Retinal pigment epithelial cell (primary cell): ENCODE data around the gene JUN.
A peak's percentile ranks its signal among the peaks of the same experiment; 100 is the strongest.

Experiments
- DNase-seq: peaks from one replicate; pipeline ENCODE4 v3.0.0-alpha.2; 2010; ENCODE audit warnings: low read depth
- H3K4me3 ChIP-seq: 2 replicates; pipeline ENCODE4 v1.5.1; 2011; ENCODE audit warnings: mild to moderate bottlenecking, low read length, control low read depth, moderate library complexity
- TF ChIP-seq, protein P1 (sequence below): conservative IDR thresholded peaks from 2 replicates; pipeline ENCODE4 v1.5.1; 2011; ENCODE audit warnings: low read depth, low read length, control low read depth, inconsistent platforms

Gene JUN

DNA sequence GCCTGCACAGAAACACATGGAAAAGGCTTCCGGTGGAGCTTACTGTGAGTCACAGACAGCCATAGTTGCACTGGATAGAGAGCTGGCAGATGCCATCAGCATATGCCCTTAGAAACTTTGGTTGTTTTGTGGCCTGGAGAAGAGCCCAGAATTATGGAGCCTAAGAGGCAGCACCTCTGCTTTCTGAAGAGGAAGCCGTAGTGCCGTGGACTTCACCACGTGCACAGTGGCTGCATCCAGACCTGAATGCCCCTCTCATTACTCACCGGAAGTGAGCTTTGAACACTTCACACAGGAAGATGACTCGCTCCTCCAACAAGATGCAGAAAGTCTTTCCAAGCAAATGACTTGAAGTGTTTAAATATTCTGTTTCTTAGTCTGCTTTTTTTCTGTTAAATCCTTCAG lies 28.4 kb downstream of the JUN start:
- TF ChIP-seq, protein P1, sequence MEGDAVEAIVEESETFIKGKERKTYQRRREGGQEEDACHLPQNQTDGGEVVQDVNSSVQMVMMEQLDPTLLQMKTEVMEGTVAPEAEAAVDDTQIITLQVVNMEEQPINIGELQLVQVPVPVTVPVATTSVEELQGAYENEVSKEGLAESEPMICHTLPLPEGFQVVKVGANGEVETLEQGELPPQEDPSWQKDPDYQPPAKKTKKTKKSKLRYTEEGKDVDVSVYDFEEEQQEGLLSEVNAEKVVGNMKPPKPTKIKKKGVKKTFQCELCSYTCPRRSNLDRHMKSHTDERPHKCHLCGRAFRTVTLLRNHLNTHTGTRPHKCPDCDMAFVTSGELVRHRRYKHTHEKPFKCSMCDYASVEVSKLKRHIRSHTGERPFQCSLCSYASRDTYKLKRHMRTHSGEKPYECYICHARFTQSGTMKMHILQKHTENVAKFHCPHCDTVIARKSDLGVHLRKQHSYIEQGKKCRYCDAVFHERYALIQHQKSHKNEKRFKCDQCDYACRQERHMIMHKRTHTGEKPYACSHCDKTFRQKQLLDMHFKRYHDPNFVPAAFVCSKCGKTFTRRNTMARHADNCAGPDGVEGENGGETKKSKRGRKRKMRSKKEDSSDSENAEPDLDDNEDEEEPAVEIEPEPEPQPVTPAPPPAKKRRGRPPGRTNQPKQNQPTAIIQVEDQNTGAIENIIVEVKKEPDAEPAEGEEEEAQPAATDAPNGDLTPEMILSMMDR: no peak
- no peak overlapping the region for H3K4me3 ChIP-seq
- DNase-seq: peak; percentile 93

DNA sequence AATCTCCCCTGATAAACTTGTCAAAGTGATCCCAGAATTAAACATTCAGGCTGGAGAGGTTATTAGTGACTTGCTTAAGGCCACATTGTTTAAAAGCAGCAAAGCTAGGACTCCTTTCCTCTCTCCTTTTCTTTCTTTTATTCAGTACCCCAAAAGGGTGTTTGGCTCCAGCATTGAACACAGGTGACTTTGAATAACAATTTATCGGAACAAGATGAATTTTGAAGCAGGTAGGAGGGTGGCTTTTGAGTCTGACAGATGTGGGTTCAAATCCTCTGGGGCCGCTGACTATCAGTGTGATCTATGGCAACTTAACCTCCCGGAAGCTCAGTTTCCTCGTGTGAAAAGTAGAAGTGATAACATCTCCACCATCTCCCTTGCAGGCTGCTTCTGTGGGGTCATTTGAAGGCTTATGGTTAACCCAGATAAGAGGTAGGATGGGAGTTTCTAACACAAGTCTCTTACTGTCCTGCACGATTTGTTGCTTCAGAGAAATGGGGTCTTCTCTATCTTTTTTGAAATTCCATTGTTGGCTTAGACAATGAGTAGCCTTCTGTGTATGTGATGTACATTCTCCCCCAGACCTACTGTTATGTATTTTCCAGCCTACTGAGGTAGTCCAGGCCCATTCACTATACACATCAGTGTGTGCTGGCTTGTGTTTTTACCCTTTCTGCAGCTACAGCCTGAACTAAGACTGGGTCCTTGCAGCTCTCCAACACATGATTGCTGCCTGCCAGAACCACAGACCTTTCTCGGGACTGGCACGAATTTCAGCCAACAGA lies 29.0 kb downstream of the JUN start:
- no peak overlapping the region for H3K4me3 ChIP-seq
- no peak for DNase-seq
- TF ChIP-seq, protein P1: no peak

DNA sequence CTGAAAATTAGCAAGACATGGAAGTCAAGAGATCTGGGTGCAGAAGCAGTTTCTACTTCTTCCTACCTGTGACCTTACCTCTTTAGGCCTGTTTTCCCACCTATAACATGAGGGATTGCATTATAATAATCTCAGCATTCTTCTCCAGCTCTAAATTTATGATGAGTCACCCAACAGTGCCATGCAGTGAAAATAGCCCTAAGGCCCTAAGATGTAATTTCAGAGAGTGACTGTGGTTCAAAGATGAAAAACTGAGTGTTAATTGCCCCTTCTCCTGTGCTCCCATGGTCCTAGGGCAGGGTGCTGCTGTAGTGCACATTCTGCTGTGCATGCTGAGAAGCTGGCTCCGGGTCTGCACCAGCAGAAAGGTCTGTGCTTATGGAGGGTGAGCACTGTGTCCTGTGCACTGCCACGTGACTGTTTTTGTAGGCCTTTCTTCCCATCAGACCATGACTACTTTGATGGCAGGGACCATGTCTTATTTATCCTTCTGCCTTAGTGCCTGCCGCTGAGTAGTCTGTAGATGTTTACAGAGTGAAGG lies 29.7 kb downstream of the JUN start:
- no peak overlapping the region for H3K4me3 ChIP-seq
- TF ChIP-seq, protein P1: no peak
- peak; percentile 21 for DNase-seq

DNA sequence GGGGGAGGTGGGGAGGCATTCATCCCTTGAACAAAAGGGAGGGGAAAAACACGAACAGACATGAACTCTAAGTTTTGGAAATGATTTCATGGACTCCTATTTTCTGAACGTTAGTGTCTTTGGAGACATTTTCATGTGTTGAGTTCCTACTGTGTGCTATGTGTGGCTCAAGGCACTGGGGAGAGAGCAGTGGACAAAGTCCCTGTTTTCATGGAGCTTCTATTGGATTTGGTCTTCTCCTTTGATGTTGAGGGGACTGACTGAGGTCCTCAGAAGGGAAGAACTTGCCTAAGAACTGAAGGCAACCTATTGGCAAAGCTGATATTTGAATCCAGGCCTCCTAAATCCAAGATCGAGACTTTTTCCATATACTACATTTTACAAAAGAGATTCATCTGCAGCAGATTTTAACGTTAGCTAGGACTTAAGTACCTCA lies 30.4 kb downstream of the JUN start:
- no peak for DNase-seq
- TF ChIP-seq, protein P1: no peak
- H3K4me3 ChIP-seq: no peak overlapping the region

DNA sequence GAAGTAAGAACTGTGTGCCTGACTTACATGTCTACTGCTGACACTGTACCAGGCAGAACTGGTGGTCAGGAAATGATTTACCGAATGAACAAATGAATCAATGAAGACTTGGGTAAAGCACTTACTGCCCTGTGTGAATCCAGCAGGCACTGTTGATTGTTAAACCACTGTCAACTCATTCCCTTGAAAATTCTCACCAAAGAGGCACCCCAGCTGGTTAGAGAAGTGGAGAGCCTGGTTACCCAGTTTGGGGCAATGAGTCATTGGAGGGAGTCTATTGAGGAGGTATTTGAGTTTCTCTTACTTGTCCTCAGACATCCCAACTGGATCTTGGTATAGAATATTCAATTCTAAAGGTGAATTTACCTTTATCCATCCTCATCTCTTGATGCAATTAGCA lies 34.2 kb downstream of the JUN start:
- DNase-seq: no peak
- TF ChIP-seq, protein P1: no peak
- no peak overlapping the region for H3K4me3 ChIP-seq

DNA sequence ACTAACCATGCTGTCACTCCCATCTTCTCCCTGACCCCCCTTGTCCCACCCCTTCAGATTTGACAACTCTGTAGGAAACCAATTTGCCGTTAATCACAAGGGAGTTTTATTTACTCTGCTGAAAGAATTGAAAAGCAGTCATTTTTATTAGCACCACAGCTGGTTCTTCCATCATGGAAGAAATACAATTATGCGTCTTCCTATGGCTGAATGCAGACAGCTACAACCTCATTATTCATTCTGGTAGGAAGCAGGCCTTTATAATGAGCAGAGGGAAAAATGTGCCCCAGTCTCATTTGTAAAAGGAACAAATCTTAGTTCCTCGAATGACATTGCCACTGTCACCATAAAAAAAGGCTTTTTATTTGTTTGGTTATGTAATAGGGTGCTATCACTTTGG lies 35.2 kb downstream of the JUN start:
- H3K4me3 ChIP-seq: no peak overlapping the region
- DNase-seq: no peak
- TF ChIP-seq, protein P1: no peak

DNA sequence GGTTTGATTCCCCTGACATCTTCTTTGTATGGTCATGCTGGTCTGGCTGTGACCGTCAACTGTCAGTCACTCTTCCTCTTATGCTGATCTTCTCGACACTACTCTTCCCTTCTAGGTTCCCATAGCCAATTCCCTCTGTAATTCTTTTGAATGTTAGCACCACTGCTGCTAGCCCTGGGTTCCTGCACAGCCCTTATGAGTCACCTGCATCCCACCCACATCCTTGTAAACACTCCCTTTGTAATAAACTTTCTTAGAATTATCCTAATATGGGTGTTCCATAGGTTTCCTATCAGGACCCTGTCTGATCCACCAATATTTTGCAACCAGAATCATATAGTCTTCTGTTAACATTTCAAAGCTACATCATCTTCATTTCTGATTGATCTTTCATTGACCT lies 37.1 kb downstream of the JUN start:
- TF ChIP-seq, protein P1: no peak
- no peak for DNase-seq
- H3K4me3 ChIP-seq: no peak overlapping the region
